Thoracic aorta endothelial cell (primary cell): Measurements from ENCODE around the gene GPX1. TPM values are rescaled to one million over a fixed set of nuclear protein-coding genes. Genes with fewer than 3 reads are reported as not detected.

ENCODE experiments used
- total RNA-seq: library from RNA; depleted of rRNA; stranded (reverse); fragments of >200 nt; gene quantifications from 2 replicates; pipeline ENCODE4 v1.2.3, GENCODE V29; 2012

Gene GPX1
- total RNA-seq, result 363 and 403 TPM in 2 replicates

GRCh38 chr3:49358217-49358883, at the start of gene GPX1:
Gene GPX1, minus strand, starts transcription at chr3:49358353. Its CDS starts 75 bp downstream, at chr3:49358278.

GRCh38 chr3:49339941-49340800, 18.0 kb downstream of the GPX1 start, which contains the start of gene USP4:
Gene USP4, minus strand, starts transcription at chr3:49340053. Its CDS starts 29 bp downstream, at chr3:49340024.

Other genes with a start within 250 kb of the GPX1 start
- 26.2 and 35.1 TPM in 2 replicates for gene USP19, start 237.5 kb downstream of the GPX1 start, total RNA-seq
- gene LAMB2, start 225.3 kb downstream of the GPX1 start, total RNA-seq, result 189 and 254 TPM in 2 replicates
- 18.4 and 22.1 TPM in 2 replicates for gene CCDC71, start 192.0 kb downstream of the GPX1 start, total RNA-seq
- gene KLHDC8B, start 186.8 kb downstream of the GPX1 start, total RNA-seq, result 9.7 and 14.0 TPM in 2 replicates
- 1.4 and 2.1 TPM in 2 replicates for gene C3orf62, start 81.1 kb downstream of the GPX1 start, total RNA-seq
- gene USP4, start 18.3 kb downstream of the GPX1 start, total RNA-seq, result 36.5 and 44.4 TPM in 2 replicates
- 680 and 866 TPM in 2 replicates for gene RHOA, start 53.6 kb upstream of the GPX1 start, total RNA-seq
- 18.6 and 21.7 TPM in 2 replicates for gene TCTA, start 54.1 kb upstream of the GPX1 start, total RNA-seq
- gene AMT, start 64.1 kb upstream of the GPX1 start, total RNA-seq, result 0.65 and 0.66 TPM in 2 replicates
- 5.5 and 6.0 TPM in 2 replicates for gene NICN1, start 71.0 kb upstream of the GPX1 start, total RNA-seq
- 60.4 and 84.3 TPM in 2 replicates for gene DAG1, start 111.9 kb upstream of the GPX1 start, total RNA-seq
- 0.13 and 0.14 TPM in 2 replicates for gene BSN, start 196.1 kb upstream of the GPX1 start, total RNA-seq